Eye (tissue), 1 donor: ENCODE measurements around the gene CCR5.
A peak's percentile ranks its signal among the peaks of the same experiment; 100 is the strongest.

Experiments used
- DNase-seq: peaks from one replicate; pipeline ENCODE4 v3.0.0-alpha.2; 2015

CCR5 gene

GRCh38 chr3:46359733-46360493 lies 10.8 kb upstream of the CCR5 start:
- DNase-seq: peak; percentile 95

GRCh38 chr3:46360907-46361306 lies 9.8 kb upstream of the CCR5 start:
- DNase-seq: peak; percentile 56

- DNase-seq: no peak
Observed at GRCh38 chr3:46361408-46362283, 9.1 kb upstream of the CCR5 start.

- no peak for DNase-seq
Observed at GRCh38 chr3:46365041-46365440, 5.7 kb upstream of the CCR5 start.

- no peak for DNase-seq
Observed at GRCh38 chr3:46365737-46366524, 4.8 kb upstream of the CCR5 start.

GRCh38 chr3:46367811-46368210 lies 2.9 kb upstream of the CCR5 start:
- DNase-seq: no peak

- DNase-seq: no peak
Observed at GRCh38 chr3:46368569-46368968, 2.2 kb upstream of the CCR5 start.

- DNase-seq: no peak
Observed at GRCh38 chr3:46369151-46369550, 1.6 kb upstream of the CCR5 start.

- no peak for DNase-seq
Observed at GRCh38 chr3:46369675-46370132, 1.0 kb upstream of the CCR5 start.

GRCh38 chr3:46371519-46372340 lies 984 bp downstream of the CCR5 start:
- DNase-seq: no peak

- DNase-seq: peak; percentile 48
Observed at GRCh38 chr3:46372492-46373359, 2.0 kb downstream of the CCR5 start.

GRCh38 chr3:46374755-46375154 lies 4.0 kb downstream of the CCR5 start:
- DNase-seq: no peak

GRCh38 chr3:46375218-46375617 lies 4.5 kb downstream of the CCR5 start:
- no peak for DNase-seq

GRCh38 chr3:46375814-46376213 lies 5.1 kb downstream of the CCR5 start:
- no peak for DNase-seq

GRCh38 chr3:46378426-46378942 lies 7.7 kb downstream of the CCR5 start:
- peak; percentile 85 for DNase-seq

GRCh38 chr3:46380471-46381221 lies 9.9 kb downstream of the CCR5 start:
- peak; percentile 13 for DNase-seq

GRCh38 chr3:46381625-46382024 lies 10.9 kb downstream of the CCR5 start:
- DNase-seq: no peak

- DNase-seq: no peak
Observed at GRCh38 chr3:46383211-46383950, 12.6 kb downstream of the CCR5 start.

GRCh38 chr3:46383951-46384330 lies 13.2 kb downstream of the CCR5 start:
- DNase-seq: no peak

GRCh38 chr3:46386205-46386604 lies 15.5 kb downstream of the CCR5 start:
- no peak for DNase-seq
